Activated T-cell treated with anti-CD3 and anti-CD28 coated beads, Interleukin-2, amount 50 U/mL, for 48 hours (primary cell): ENCODE results near the gene L3MBTL3.

Source experiments
- DNase-seq, 2 experiments: peaks; one replicate each; pipeline ENCODE4 v3.0.0-alpha.2; 2020

L3MBTL3 gene

GRCh38 chr6:130029163-130029562, 10.8 kb downstream of the L3MBTL3 start:
- peak in 1 of 2 experiments; percentile 29 for DNase-seq

DNA sequence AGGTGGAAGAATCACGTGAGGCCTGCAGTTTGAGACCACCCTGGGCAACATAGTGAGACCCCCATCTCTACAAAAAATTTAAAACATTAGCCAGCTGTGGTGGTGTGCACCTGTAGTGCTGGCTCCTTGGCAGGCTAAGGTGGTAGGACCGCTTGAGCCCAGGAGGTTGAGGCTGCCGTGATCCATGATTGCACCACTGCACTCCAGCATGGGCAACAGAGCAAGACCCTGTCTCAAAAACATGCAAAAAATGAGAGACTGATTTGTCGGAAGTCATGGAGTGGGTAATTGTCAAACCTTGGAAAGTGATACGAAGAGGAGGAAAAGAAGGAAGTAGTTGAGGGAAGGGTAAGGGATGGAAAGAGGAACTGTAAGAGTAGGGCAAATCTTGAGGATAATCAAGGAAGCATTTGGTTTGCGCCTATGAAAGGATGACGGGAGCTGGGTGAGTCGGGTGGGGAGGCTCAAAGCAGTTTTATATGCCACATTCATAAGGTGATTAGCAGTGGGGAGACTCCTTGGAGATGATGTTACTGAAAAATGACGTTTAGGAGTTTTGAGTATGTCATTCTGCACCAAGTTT, 14.5 kb downstream of the L3MBTL3 start:
- DNase-seq: no peak

DNA sequence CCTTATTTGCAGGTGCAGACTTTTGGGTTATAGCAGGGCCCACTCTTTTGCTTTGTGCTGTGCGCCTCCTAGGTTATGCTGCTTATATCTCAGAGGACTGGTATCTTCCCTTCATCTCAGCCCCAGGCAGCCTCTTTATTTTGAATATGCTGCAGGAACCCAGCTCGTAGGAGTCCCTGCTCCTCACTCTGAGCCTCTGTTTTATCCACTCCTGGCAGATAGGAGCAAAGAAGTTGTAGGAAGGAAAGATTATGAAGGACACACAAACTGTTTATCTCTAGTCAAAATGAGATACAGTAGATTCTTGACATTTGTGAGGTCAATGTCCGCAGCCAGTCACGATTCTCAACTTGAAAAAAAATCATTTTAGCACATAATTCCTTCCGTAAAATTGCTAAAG, 15.6 kb downstream of the L3MBTL3 start:
- no peak for DNase-seq

DNA sequence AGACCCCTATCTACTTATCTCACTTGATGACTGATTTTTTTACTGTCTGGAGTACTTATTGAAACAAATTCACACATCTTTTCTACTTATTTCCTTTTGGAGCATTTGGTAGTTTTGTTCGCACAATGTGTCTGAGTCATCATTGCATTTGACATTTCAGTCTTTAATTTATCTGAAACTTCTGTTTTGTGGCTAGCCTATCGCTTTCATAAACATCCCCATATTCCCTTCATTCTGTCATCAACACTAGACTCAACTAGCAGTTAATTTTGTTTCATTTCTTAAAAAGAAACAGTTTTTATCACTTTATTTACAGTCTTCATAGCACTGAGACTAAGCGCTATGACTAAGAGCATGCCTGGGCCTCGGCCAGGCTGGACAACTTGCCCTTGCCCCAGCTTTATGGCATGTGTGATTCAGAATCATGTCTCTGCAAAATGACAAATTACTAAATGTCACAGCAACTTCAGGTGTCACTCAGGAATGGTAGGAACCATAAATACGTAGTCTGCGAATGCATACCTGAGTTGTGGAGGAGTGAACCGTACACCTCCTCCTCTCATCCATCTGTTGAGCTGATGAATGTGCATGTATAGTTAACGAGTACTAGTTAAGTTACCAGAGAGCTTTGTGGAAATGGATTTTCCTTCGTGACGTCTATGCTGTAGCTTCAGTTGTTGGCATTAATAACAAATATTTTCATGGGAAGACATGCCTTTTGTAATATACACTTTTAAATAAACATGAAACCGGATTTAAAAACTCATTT, 16.2 kb downstream of the L3MBTL3 start:
- DNase-seq: peak; percentile 32 to 42

DNA sequence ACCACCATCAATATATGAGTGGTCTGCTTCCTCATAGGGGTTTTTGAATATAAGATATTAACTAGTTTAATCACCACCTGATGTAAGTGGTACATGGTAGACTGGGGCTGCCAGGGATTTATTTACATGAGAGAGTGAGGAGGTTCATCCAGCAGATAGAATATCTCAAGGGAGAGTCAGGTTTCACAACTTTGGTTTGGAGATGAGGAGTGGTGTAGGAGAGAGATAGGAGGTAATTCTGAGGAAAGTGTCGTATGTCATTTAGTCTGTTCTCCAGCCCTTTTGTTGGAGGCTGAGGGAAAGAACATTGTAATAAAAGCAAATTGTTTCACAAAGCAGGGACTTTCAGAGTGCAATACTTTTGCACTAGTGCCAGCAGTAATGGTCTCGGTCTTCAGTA, 16.8 kb downstream of the L3MBTL3 start:
- DNase-seq: no peak

DNA sequence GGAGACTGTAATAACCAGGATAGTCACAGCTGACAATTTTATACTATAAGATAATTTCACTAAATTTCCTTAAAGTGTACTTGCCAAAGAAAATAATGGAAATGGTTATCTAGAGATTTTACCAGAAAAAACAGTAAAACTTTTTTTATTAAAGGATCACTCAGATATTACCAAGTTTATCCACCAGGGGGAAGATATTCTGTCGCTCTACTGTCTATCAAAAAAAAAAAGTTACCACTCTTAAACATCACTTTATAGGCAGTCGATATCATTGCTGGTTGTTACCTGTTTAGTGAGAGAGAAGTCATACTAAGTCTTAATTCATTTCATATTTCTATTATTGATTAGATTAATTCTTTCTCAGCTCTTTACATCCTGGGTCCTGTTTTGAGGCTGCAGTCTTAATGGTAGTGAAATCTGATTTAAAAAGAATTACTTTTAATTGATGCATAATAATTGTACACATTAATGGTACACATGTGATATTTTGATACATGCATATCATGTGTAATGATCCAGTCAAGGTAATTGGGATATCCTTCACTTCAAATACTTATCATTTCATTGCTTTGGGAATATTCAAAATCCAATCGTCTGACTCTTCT, 18.9 kb downstream of the L3MBTL3 start:
- no peak for DNase-seq

GRCh38 chr6:130041594-130041993, 23.2 kb downstream of the L3MBTL3 start:
- DNase-seq: no peak

DNA sequence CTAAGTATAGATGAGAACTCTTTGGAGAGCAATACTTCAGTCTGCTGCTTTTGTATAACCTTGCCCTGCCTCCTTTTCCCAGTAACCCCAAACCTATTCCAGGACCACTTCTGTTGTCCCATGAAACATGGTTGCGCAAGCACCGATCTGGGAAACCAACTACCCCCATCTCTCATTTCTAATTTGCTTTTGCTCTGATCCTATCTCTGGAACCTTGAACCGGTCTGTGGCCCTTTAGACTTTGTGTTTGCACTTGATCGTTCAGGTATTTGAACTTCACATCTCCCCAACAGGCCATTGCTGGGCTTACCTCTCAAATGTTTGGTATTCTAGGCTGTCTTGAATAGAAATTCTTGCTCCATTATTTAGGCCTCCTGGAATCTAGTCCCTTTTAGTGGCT, 25.0 kb downstream of the L3MBTL3 start:
- DNase-seq: no peak

- no peak for DNase-seq
Observed at GRCh38 chr6:130045622-130046021, 27.2 kb downstream of the L3MBTL3 start.

- DNase-seq: no peak
Observed at GRCh38 chr6:130046671-130047070, 28.3 kb downstream of the L3MBTL3 start.

DNA sequence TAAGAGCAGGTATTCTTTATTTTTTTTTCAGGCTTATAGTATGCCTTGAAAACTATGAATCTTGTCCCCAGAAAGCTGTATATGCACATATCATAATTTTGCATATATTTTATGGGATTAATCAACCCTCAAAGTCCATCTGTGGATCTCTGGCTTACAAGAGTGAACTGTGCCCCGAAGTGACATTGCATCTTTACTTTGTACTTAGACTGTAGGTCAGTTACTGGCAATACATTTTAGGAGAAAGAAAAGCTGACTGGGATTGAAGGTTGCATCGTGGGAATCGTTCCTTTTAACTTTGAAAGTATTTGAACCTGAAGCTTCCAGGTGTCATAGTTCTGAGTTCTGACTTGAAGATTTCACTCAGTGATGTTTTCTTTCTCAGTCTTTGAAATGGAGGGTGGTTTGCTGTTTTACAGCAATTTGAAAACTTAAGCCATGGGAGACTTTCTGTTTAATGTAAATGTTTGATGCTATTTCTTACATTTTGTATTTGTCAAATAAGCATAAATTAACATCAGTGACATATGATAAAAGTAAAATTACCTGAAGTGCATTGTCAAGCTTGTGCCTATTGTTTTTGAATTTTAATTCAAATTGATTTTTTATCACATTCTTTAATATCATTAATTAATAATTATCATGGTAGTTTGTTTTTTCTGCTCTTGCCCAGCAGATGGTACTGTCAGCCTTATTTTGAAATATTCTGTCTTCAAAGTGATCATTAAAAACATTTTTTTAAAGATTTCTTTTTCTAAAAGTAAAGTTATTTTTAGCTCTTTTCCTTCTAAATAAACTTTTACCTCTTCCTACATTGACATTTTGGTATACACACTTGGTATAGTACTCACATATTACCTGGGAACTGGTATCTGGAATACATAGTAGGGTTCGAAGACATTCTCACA, 29.0 kb downstream of the L3MBTL3 start:
- DNase-seq: no peak

GRCh38 chr6:130050230-130050629, 31.8 kb downstream of the L3MBTL3 start:
- no peak for DNase-seq

DNA sequence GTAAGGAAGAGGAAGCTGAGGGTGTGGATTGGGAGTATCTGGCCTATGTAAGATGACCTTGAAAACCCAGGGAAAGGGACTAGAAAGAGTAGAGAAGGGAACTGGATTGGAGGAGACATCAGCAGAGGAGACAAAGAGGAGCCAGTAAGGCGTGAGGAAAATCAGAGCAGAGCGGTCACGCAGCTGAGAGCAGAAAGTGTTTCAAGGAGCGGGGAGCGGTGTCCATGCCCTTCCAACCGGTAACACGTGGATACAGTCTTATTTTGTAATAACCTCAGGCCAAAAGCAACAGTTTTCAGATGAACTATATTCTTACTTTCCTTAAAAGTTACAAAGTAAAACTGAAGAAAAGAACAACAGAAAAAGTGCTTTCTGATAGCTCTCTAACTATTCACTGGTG, 36.3 kb downstream of the L3MBTL3 start:
- DNase-seq: no peak

- DNase-seq: no peak
Observed at GRCh38 chr6:130055271-130055670, 36.9 kb downstream of the L3MBTL3 start.

- no peak for DNase-seq
Observed at GRCh38 chr6:130057495-130057894, 39.1 kb downstream of the L3MBTL3 start.

DNA sequence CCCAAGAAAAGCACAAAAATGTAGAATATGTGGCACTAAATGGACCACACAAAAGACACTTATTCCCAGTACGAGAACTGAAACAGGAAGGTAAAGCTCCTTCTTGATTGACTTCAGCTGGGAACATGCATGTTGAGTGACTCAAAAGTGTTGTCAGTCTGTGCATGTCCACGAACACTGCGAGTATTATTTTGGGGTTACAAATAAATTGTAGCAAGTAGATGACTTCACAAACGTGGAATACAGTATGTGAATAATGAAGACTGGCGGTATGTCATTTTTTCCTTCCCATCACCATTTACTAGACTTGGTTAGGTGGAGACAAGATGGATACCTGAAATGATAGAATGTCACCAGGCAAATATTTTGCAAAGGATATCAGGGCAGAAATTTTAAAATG, 45.4 kb downstream of the L3MBTL3 start:
- no peak for DNase-seq

- no peak for DNase-seq
Observed at GRCh38 chr6:130065609-130066156, 47.3 kb downstream of the L3MBTL3 start.

GRCh38 chr6:130069485-130069884, 51.1 kb downstream of the L3MBTL3 start:
- no peak for DNase-seq

DNA sequence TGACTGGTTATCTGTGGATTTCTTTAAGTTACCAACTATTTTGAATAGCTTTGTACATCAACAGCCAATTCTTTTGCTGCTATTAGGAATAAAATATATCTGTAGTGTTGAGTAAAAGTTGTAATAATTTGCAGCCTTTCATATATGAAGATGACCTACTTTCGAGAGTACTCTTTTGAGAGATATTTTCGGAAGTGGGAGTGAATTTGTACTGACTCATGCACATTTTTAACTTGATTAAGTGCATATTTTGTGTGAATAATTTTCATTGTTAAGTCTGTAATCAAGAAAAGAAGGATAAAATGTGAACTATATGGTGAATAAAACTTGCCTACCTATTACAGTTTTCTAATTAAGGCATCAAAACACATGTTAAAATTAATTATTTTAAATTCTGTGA, 51.9 kb downstream of the L3MBTL3 start:
- DNase-seq: no peak

DNA sequence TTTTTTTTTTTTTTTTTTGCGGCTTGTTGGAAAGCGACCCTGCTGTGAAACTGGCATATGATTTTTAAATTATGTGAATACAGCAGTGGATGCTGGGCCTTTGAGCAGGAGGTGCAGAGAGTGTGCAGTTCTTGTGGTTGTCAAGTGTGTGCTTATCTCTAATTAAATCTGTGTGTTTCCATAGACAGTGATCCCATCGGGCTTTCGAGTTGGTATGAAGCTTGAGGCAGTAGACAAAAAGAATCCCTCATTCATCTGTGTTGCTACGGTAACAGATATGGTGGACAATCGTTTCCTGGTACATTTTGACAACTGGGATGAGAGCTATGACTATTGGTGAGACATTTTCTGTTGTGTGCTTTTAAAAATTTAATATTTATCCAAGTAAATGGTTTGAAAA, 52.4 kb downstream of the L3MBTL3 start:
- DNase-seq: no peak

DNA sequence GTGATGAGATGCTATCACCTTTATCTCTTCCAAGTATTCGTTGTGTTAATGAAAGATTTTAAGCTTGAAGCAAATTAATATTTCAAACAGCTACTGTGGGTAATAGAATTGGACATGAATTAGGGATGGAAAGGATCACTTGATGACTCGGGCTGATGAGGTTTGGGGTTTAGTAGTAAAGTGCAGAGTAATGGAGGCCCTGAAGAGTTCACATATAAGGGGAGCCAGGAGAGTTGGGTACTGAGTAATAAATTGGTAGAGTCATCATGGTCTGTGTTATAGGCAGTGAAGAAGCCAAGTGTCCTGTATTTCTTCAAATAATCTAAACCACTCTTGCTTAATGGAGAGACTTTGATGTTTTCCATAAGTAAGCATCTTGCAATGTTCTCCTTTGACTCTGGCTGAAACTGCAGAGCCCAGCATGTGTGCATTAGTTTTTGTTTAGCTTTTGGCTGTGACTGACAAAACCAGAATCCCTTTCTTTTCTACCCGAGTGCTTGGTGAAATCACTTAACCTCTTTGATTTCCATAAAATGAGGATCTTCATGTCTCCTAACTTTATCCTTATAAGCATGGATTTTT, 57.6 kb downstream of the L3MBTL3 start:
- DNase-seq: no peak

GRCh38 chr6:130076512-130076911, 58.1 kb downstream of the L3MBTL3 start:
- DNase-seq: no peak

DNA sequence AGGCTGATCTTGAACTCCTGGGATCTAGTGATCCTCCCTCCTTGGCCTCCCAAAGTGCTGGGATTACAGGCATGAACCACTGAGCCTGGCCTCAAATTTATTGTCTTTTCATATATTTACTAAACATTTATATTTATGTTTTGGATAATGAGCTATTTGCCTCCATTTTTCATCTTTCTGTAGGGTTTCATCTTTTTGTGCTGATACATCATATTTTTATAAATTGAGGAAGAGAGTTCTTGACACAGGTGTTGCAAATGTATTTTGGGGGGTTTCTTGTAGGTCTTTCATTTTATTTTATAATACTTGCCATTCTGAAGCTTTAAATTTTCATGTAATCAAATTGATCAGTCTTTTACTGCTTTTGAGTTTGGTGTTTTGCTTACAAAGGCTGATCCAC, 72.4 kb downstream of the L3MBTL3 start:
- no peak for DNase-seq
